ENCODE data around the gene UBL4B.
"Not testable (repeated sequence)": the region's sequence is repeated elsewhere in the genome, so short reads cannot be mapped to it uniquely, and the experiment has no call there.

UBL4B gene

DNA sequence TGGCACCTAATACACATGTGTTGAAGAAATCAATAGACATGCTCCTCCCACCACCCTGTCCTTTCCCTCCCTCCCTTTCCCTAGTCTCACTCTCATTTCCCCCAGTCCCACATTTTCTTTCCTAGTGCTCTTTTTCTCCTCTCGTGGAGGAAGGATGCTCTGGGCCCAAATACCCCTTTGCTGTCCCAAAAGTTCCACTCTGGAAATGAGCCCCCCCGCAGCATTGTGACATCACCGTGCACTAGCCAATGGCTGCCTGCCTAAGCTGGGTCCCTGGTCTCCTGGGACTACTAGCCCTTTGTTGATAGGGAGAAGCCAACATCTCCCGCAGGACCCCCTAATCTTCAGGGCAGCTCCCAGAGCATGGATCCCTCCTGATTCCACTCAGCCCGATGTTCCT is at the start of gene UBL4B:
Gene UBL4B (plus strand): TSS at position 301 of the 400 bp plus-strand sequence. CDS start 92 bp downstream, at position 393.
- DNase-seq = no peak

- no peak for DNase-seq
These were observed 49.6 kb upstream of the UBL4B start for GRCh38 chr1:110062612-110063011.

- no peak for DNase-seq
These were observed 48.5 kb upstream of the UBL4B start for GRCh38 chr1:110063781-110064180.

GRCh38 chr1:110064576-110065337 is 47.5 kb upstream of the UBL4B start:
- DNase-seq = no peak

GRCh38 chr1:110065841-110066240 is 46.4 kb upstream of the UBL4B start:
- DNase-seq = no peak

- DNase-seq = no peak
These were observed 44.8 kb upstream of the UBL4B start for GRCh38 chr1:110067479-110067892.

- no peak for DNase-seq
These were observed 44.2 kb upstream of the UBL4B start for GRCh38 chr1:110067893-110068645.

DNA sequence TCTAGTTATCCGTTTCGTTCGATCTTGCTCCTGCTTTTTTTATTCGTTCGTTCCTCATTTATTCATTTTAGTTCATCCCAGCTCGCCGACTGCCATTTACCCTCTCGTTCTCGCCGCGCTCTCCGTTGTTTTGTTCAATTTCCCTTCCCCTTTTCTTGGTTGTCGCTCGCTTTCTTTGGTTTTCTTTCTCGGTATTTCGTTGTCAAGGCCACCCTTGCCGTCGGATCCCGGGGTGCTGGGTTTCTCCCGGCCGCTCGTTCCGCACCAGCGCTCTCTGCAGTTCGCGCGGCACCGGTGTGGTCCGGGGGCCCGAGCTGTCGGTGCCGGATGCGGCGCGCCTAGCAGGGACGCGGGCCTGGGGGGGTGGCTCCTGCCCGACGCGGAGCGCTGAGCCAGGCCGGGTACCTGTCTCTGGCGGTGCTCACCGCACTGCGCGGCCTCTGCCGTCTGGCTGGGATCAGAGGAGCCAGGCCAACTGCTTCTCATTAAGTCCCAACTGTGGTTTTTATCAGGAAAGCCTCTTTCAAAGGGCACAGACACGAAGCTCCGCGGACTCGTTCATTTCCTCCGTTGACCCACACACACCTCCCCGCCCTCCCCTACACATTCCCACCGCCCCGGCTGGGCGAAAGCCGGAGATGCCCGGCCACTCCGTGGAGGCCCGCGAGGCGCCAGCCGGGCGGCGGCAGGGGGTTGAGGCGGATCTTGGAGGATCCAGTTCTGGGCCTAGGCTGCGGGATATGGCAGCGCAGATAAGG is 43.4 kb upstream of the UBL4B start:
- no peak for DNase-seq

DNA sequence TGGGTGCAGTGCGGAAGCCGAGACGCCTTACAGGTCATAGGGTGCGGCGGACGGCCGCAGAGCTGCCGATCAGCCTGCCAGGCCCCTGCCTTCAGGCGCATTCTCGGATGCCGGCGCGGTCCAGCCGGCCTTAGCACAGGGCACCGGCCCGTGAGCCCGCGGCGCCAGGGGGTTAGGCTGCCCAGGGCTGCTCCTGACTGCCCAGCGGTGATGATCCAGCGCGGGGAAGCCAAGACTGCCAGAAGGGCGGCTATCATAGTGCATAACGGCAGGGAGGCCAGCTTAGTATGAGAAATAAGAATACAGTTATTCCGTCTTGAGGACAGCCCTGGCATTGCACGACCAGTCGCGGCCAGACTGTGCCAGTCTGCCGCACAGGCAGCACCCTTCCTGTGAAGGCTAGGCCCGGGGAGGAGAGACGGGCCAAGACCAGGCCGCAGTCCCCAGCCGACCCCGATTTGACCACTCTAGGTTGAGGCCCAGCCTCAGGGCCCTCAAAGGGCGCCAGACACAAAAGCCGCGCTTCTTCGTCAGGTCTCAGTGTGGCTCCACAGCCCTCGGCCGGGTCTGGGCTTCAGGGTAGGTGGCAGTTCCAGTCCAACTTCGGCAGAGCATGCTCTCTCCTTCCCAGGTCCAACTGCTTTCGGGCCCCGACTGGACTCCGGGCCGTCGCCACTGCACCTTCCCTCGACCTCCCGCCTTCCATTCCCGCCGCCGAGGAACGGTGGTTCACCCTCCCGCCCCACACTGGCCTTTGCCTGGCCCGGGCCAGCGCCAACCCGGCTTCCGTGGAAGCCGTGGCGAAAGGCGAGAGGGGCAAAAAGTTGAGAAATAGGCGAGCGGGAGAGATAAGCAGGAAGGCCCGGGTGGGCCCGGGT is 42.6 kb upstream of the UBL4B start:
- no peak for DNase-seq

- no peak for DNase-seq
These were observed 42.0 kb upstream of the UBL4B start for GRCh38 chr1:110070282-110070669.

DNA sequence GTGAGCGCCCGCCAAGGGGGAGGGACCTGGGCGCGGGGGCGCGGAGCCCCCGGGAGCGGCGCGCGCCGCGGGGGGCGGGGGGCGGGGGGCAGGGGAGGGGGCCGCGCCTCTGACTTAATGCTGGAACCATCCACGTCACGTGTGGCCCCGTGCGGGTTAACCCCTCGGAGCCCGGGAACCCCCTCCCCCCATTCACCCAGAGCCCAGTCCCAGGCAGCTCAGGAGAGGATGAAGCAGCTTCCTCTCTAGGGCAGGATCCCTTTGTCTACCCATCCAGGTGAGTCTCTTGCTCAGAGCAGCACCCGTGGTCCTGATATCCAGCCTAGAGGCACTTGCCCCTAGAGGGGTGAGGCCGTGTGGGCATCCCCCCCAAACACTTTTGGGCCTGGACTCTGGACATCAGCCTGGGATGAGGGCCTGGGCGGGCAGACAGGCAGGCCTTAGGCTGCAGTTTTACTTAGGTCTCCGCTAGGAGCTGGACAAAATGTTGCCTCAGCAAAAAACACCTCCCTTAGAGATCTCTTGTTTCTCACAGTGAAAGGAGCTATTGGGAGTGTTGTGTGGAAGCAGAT is 41.5 kb upstream of the UBL4B start, which contains the start of gene ALX3:
Gene ALX3 (minus strand): TSS at position 2 of the 572 bp plus-strand sequence. CDS start 60 bp downstream, outside the sequence.
- no peak for DNase-seq

GRCh38 chr1:110074166-110074565 is 38.1 kb upstream of the UBL4B start:
- DNase-seq = no peak

GRCh38 chr1:110076789-110077500 is 35.3 kb upstream of the UBL4B start:
- no peak for DNase-seq

DNA sequence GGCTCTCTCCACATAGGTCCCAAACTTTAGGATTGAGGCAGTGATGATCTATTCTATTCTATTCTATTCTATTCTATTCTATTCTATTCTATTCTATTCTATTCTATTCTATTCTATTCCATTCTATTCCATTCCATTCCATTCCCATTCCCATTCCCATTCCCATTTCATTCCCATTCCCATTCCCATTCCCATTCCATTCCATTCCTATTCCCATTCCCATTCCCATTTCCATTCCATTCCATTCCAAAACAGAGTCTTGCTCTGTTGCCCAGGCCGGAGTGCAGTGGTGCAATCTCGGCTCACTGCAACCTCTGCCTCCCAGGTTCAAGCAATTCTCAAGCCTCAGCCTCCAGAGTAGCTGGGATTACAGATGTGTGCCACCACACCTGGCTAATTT is 32.2 kb upstream of the UBL4B start:
- not testable (repeated sequence) for DNase-seq

GRCh38 chr1:110081061-110081460 is 31.2 kb upstream of the UBL4B start:
- DNase-seq = no peak

GRCh38 chr1:110082477-110082876 is 29.8 kb upstream of the UBL4B start:
- DNase-seq = no peak

- DNase-seq = no peak
These were observed 29.0 kb upstream of the UBL4B start for GRCh38 chr1:110083061-110083865.

DNA sequence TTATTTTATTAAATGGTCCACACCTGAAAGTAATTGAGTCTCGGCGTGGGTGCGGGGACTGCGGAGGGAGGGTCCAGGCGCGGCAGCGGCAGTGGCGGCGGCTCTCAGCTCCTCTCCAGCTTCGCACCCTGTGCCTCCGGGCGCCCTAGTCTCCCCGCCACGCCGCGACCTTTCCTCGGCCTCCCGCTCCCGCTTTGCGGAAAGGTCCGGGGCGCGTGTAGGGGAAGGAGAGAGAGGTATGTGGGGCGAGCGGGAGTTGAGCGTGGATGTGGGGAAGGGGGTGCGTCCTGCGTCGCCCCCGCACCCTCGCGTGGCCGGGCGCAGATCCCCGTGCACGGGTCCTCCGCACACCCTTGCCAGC is 28.4 kb upstream of the UBL4B start:
- no peak for DNase-seq

- DNase-seq = no peak
These were observed 27.8 kb upstream of the UBL4B start for GRCh38 chr1:110084227-110085078.

DNA sequence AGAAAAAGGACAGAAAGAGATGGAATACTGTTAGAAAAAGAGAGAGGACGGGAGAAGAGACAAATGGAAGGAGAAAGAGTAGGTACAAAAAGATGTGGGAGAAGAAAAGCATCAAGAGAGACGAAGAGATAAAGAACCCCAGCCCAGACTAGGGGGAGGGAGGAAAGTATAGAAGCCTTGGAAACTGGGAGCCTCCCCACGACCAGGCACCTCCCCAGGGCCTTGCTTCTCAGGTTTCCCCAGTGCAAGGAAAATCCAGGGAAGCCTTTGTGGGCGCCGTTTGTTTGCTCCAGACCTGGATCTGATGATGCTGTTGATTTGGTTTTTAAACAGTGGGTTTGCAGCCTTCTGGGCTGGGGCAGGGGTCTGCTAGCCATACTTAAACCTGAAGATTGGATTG is 26.6 kb upstream of the UBL4B start:
- DNase-seq = no peak
